Measurements from ENCODE around the gene CCT5.

CCT5 gene

GRCh38 chr5:10215366-10215765 is 34.7 kb upstream of the CCT5 start:
- no peak overlapping the region for H3K27ac ChIP-seq
- no peak for TF ChIP-seq ZFX (IDR thresholded peaks at IDR 0.05; ENCODE audit: borderline replicate concordance)
- no peak for TF ChIP-seq CTCF (IDR thresholded peaks at IDR 0.05)

- no peak overlapping the region for H3K27ac ChIP-seq
- TF ChIP-seq CTCF (IDR thresholded peaks at IDR 0.05) (no peak), ZFX (IDR thresholded peaks at IDR 0.05; ENCODE audit: borderline replicate concordance) (no peak)
These were observed 34.0 kb upstream of the CCT5 start for GRCh38 chr5:10216107-10216506.

GRCh38 chr5:10218658-10219057 is 31.4 kb upstream of the CCT5 start:
- H3K27ac ChIP-seq = no peak overlapping the region
- no peak for TF ChIP-seq ZFX (IDR thresholded peaks at IDR 0.05; ENCODE audit: borderline replicate concordance)
- no peak for TF ChIP-seq CTCF (IDR thresholded peaks at IDR 0.05)

GRCh38 chr5:10219068-10219467 is 31.0 kb upstream of the CCT5 start:
- TF ChIP-seq CTCF (IDR thresholded peaks at IDR 0.05) = no peak
- no peak for TF ChIP-seq ZFX (IDR thresholded peaks at IDR 0.05; ENCODE audit: borderline replicate concordance)
- no peak overlapping the region for H3K27ac ChIP-seq

GRCh38 chr5:10220248-10220647 is 29.8 kb upstream of the CCT5 start:
- TF ChIP-seq CTCF (IDR thresholded peaks at IDR 0.05) (no peak), ZFX (IDR thresholded peaks at IDR 0.05; ENCODE audit: borderline replicate concordance) (no peak)
- H3K27ac ChIP-seq = no peak overlapping the region

- TF ChIP-seq CTCF (IDR thresholded peaks at IDR 0.05) (no peak), ZFX (IDR thresholded peaks at IDR 0.05; ENCODE audit: borderline replicate concordance) (no peak)
- H3K27ac ChIP-seq = no peak overlapping the region
These were observed 27.8 kb upstream of the CCT5 start for GRCh38 chr5:10222326-10222725.

- H3K27ac ChIP-seq = no peak overlapping the region
- TF ChIP-seq CTCF (IDR thresholded peaks at IDR 0.05) (no peak), ZFX (IDR thresholded peaks at IDR 0.05; ENCODE audit: borderline replicate concordance) (no peak)
These were observed 22.7 kb upstream of the CCT5 start for GRCh38 chr5:10227379-10227778.
